Calu3 (cell line): ENCODE data around the gene RPGR. TPM values are rescaled to one million over a fixed set of nuclear protein-coding genes. Genes with fewer than 3 reads are reported as not detected.

Source experiments
- BruUV-seq: library from RNA; stranded (reverse); fragments of 400-500 nt; replicated peaks from 2 replicates; lab custom pipeline; 2021; lab: Mats Ljungman, UMichigan
- CTCF ChIA-PET: fragments of 300-600 bp; sonication (Branson Sonifier 250); formaldehyde crosslinking; loops from one replicate; lab custom pipeline; 2022; ENCODE audit warnings: antibody characterized with exemption; lab: Charles Lee
- DNase-seq: peaks from one replicate; pipeline ENCODE4 v3.0.0; 2022
- H3K27ac Mint-ChIP-seq: one replicate; pipeline ENCODE4 v1.8.0; 2022; ENCODE audit warnings: mixed read lengths; ENCODE audit not compliant: unreplicated experiment
- H3K27me3 Mint-ChIP-seq: one replicate; pipeline ENCODE4 v1.8.0; 2022; ENCODE audit warnings: mixed read lengths; ENCODE audit not compliant: unreplicated experiment
- H3K36me3 Mint-ChIP-seq: one replicate; pipeline ENCODE4 v1.8.0; 2022; ENCODE audit warnings: mild to moderate bottlenecking, moderate library complexity, mixed read lengths; ENCODE audit not compliant: insufficient read depth, unreplicated experiment
- H3K4me1 Mint-ChIP-seq: one replicate; pipeline ENCODE4 v1.8.0; 2022; ENCODE audit warnings: mild to moderate bottlenecking, low read depth, mixed read lengths; ENCODE audit not compliant: unreplicated experiment
- H3K4me3 Mint-ChIP-seq: one replicate; pipeline ENCODE4 v1.8.0; 2022; ENCODE audit warnings: mild to moderate bottlenecking, low read depth, moderate library complexity, mixed read lengths; ENCODE audit not compliant: unreplicated experiment
- H3K9me3 Mint-ChIP-seq: one replicate; pipeline ENCODE4 v1.8.0; 2022; ENCODE audit warnings: low read depth, mixed read lengths; ENCODE audit not compliant: unreplicated experiment
- intact Hi-C: fragments of 100-400 bp; cut with micrococcal nuclease; formaldehyde crosslinking; loops from one replicate; pipeline ENCODE4 v1.10.0; 2022; ENCODE audit not compliant: unreplicated experiment
- total RNA-seq: library from RNA; stranded (reverse); gene quantifications from 2 replicates; pipeline ENCODE4 v1.2.3, GENCODE V29; 2022
- TF ChIP-seq, protein P1 (sequence below): fragments of 200-600 bp; IDR thresholded peaks from one replicate; pipeline ENCODE4 v1.8.0; 2022; ENCODE audit warnings: antibody characterized with exemption; ENCODE audit not compliant: unreplicated experiment

The RPGR gene
- total RNA-seq, 1 experiment from 2014 or later, result 8.9 TPM

- Mint-ChIP-seq H3K27me3 (no peaks in the 10 kb centered on the region), H3K9me3 (no peaks in the 10 kb centered on the region), H3K4me1 (no peaks in the 10 kb centered on the region), H3K27ac (no peak overlapping the region), H3K36me3 (no peaks in the 10 kb centered on the region), H3K4me3 (no peak overlapping the region)
- DNase-seq, result no peak
- no TSS peak for BruUV-seq
- CTCF ChIA-PET, result no interaction called here
- intact Hi-C loops, result no loop called here
- TF ChIP-seq, protein P1, sequence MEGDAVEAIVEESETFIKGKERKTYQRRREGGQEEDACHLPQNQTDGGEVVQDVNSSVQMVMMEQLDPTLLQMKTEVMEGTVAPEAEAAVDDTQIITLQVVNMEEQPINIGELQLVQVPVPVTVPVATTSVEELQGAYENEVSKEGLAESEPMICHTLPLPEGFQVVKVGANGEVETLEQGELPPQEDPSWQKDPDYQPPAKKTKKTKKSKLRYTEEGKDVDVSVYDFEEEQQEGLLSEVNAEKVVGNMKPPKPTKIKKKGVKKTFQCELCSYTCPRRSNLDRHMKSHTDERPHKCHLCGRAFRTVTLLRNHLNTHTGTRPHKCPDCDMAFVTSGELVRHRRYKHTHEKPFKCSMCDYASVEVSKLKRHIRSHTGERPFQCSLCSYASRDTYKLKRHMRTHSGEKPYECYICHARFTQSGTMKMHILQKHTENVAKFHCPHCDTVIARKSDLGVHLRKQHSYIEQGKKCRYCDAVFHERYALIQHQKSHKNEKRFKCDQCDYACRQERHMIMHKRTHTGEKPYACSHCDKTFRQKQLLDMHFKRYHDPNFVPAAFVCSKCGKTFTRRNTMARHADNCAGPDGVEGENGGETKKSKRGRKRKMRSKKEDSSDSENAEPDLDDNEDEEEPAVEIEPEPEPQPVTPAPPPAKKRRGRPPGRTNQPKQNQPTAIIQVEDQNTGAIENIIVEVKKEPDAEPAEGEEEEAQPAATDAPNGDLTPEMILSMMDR, result no peak
These were observed 9.4 kb upstream of the RPGR start for GRCh38 chrX:38336538-38337240.

- CTCF ChIA-PET, result no interaction called here
- intact Hi-C loops, result no loop called here
- H3K27me3 Mint-ChIP-seq, result no peaks in the 10 kb centered on the region
- DNase-seq, result no peak
- no peak overlapping the region for H3K27ac Mint-ChIP-seq
- H3K9me3 Mint-ChIP-seq, result no peaks in the 10 kb centered on the region
- no peaks in the 10 kb centered on the region for H3K36me3 Mint-ChIP-seq
- no peaks in the 10 kb centered on the region for H3K4me1 Mint-ChIP-seq
- TF ChIP-seq, protein P1, result no peak
- no TSS peak for BruUV-seq
- no peak overlapping the region for H3K4me3 Mint-ChIP-seq
These were observed 8.1 kb upstream of the RPGR start for GRCh38 chrX:38335382-38335781.

GRCh38 chrX:38332505-38332904, 5.2 kb upstream of the RPGR start:
- H3K9me3 Mint-ChIP-seq, result no peaks in the 10 kb centered on the region
- TF ChIP-seq, protein P1, result no peak
- no peak for DNase-seq
- peaks cover 2% of the 10 kb centered on the region for H3K36me3 Mint-ChIP-seq
- no peaks in the 10 kb centered on the region for H3K27me3 Mint-ChIP-seq
- no peak overlapping the region for H3K27ac Mint-ChIP-seq
- CTCF ChIA-PET, result interaction anchor here (0.6 to 0.7 kb wide), 2 partner anchors 49 to 1156 kb away, joined by 4 to 5 read pairs; no protein-coding TSS in a partner anchor
- peaks cover 5% of the 10 kb centered on the region for H3K4me1 Mint-ChIP-seq
- intact Hi-C loops, result no loop called here
- no peak overlapping the region for H3K4me3 Mint-ChIP-seq
- BruUV-seq, result no TSS peak

DNA sequence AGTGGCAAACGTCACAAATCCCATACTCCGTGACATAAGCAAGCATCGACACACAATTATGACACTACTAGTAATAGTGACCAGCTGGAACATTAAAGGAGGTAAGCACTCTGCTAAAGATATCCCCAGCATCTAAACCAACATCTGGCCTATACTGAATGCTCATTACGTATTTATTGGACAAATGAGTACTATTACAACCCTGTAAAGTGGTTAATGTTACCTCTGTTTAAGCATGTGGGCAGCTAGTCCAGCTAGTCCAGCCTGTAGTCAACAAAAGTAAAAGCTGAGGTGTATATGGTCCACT, 419 bp upstream of the RPGR start:
- intact Hi-C loops, result loop anchor here (1.0 to 2.0 kb wide), 2 partner anchors 67 to 135 kb away; no protein-coding TSS in a partner anchor
- TF ChIP-seq, protein P1, result no peak
- BruUV-seq, result no TSS peak
- H3K27ac Mint-ChIP-seq, result peak overlapping the region; percentile 91
- H3K4me1 Mint-ChIP-seq, result peaks cover 20% of the 10 kb centered on the region
- peaks cover 16% of the 10 kb centered on the region for H3K36me3 Mint-ChIP-seq
- CTCF ChIA-PET, result interaction anchor here (1.0 to 2.2 kb wide), 6 partner anchors 9 to 137 kb away, joined by 3 to 12 read pairs (median 8); no protein-coding TSS in a partner anchor
- no peak for DNase-seq
- H3K27me3 Mint-ChIP-seq, result no peaks in the 10 kb centered on the region
- H3K9me3 Mint-ChIP-seq, result no peaks in the 10 kb centered on the region
- peak overlapping the region; percentile 90 for H3K4me3 Mint-ChIP-seq
